WTC11 (cell line): ENCODE data around the gene EHF. TPM values are rescaled to one million over a fixed set of nuclear protein-coding genes. Genes with fewer than 3 reads are reported as not detected.

Source experiments
- ATAC-seq: fragments of 200-7000 bp; cut with Tn5 transposase; 2 replicates; pipeline ENCODE4 v1.10.0; 2021; ENCODE audit warnings: mild to moderate bottlenecking, moderate library complexity
- CTCF ChIA-PET: fragments of 300-600 bp; sonication (Branson Sonifier 250); formaldehyde crosslinking; loops from one replicate; lab custom pipeline; 2021; ENCODE audit warnings: antibody characterized with exemption; lab: Charles Lee
- POLR2A ChIA-PET: fragments of 350-600 bp; sonication (Branson Sonifier 250); formaldehyde crosslinking; loops from one replicate; lab custom pipeline; 2021; ENCODE audit warnings: antibody characterized with exemption; lab: Charles Lee
- DNase-seq: peaks from one replicate; pipeline ENCODE4 v3.0.0; 2021; ENCODE audit warnings: low spot score
- H3K27ac Mint-ChIP-seq: 2 replicates; pipeline ENCODE4 v1.8.0; 2021; ENCODE audit warnings: mixed read lengths
- H3K27me3 Mint-ChIP-seq: 2 replicates; pipeline ENCODE4 v1.8.0; 2021; ENCODE audit warnings: low read depth, mild to moderate bottlenecking, moderate library complexity, mixed read lengths
- H3K36me3 Mint-ChIP-seq: 2 replicates; pipeline ENCODE4 v1.8.0; 2021; ENCODE audit warnings: mixed read lengths
- H3K4me1 Mint-ChIP-seq: 2 replicates; pipeline ENCODE4 v1.8.0; 2022; ENCODE audit warnings: mixed read lengths
- H3K4me3 Mint-ChIP-seq: 2 replicates; pipeline ENCODE4 v1.8.0; 2021; ENCODE audit warnings: mild to moderate bottlenecking, moderate library complexity, mixed read lengths
- H3K9me3 Mint-ChIP-seq: 2 replicates; pipeline ENCODE4 v1.8.0; 2021; ENCODE audit warnings: mixed read lengths
- ATF2 ChIP-seq: sonication (generic); formaldehyde crosslinking; IDR thresholded peaks from 2 replicates; pipeline ENCODE4 v1.8.1; 2022; ENCODE audit warnings: low read depth, missing genetic modification reagents, borderline replicate concordance
- E2F5 ChIP-seq: sonication (generic); formaldehyde crosslinking; IDR thresholded peaks from 2 replicates; pipeline ENCODE4 v1.8.1; 2022; ENCODE audit warnings: mild to moderate bottlenecking, moderate library complexity, missing genetic modification reagents
- ESRRA ChIP-seq: sonication (generic); formaldehyde crosslinking; IDR thresholded peaks from 2 replicates; pipeline ENCODE4 v1.8.1; 2022; ENCODE audit warnings: mild to moderate bottlenecking, missing genetic modification reagents, borderline replicate concordance
- FOXP1 ChIP-seq: sonication (generic); formaldehyde crosslinking; IDR thresholded peaks from 2 replicates; pipeline ENCODE4 v1.8.0; 2022; ENCODE audit warnings: missing genetic modification reagents, mild to moderate bottlenecking, moderate library complexity, borderline replicate concordance
- MLX ChIP-seq: sonication (generic); formaldehyde crosslinking; IDR thresholded peaks from 2 replicates; pipeline ENCODE4 v1.8.1; 2023; ENCODE audit warnings: mild to moderate bottlenecking, missing genetic modification reagents, moderate library complexity
- MXD4 ChIP-seq: fragments of 250-450 bp; sonication (Bioruptor Pico); IDR thresholded peaks from 2 replicates; pipeline ENCODE4 v1.8.0; 2021; ENCODE audit warnings: mild to moderate bottlenecking, moderate library complexity, borderline replicate concordance
- NFATC4 ChIP-seq: fragments of 250-450 bp; sonication (Bioruptor Pico); IDR thresholded peaks from 2 replicates; pipeline ENCODE4 v1.9.0; 2021; ENCODE audit warnings: mild to moderate bottlenecking
- NR2C2 ChIP-seq: sonication (generic); formaldehyde crosslinking; IDR thresholded peaks from 2 replicates; pipeline ENCODE4 v1.8.0; 2022; ENCODE audit warnings: mild to moderate bottlenecking, missing genetic modification reagents
- NR3C1 ChIP-seq: sonication (generic); formaldehyde crosslinking; conservative IDR thresholded peaks from 2 replicates; pipeline ENCODE4 v1.8.1; 2023; ENCODE audit warnings: low read depth, mild to moderate bottlenecking, missing genetic modification reagents
- PRDM15 ChIP-seq: sonication (generic); formaldehyde crosslinking; IDR thresholded peaks from 2 replicates; pipeline ENCODE4 v1.8.0; 2022; ENCODE audit warnings: missing genetic modification reagents
- PRRX2 ChIP-seq: fragments of 250-450 bp; sonication (Bioruptor Pico); IDR thresholded peaks from 2 replicates; pipeline ENCODE4 v1.8.0; 2021; ENCODE audit warnings: mild to moderate bottlenecking
- SMAD4 ChIP-seq: sonication (generic); formaldehyde crosslinking; IDR thresholded peaks from 2 replicates; pipeline ENCODE4 v1.8.0; 2022; ENCODE audit warnings: mild to moderate bottlenecking, missing genetic modification reagents
- STAT6 ChIP-seq: sonication (generic); formaldehyde crosslinking; conservative IDR thresholded peaks from 2 replicates; pipeline ENCODE4 v1.8.1; 2023; ENCODE audit warnings: mild to moderate bottlenecking, low read depth, missing genetic modification reagents, moderate library complexity
- TEAD4 ChIP-seq: sonication (generic); formaldehyde crosslinking; IDR thresholded peaks from 2 replicates; pipeline ENCODE4 v1.8.0; 2022; ENCODE audit warnings: mild to moderate bottlenecking, missing genetic modification reagents
- USF2 ChIP-seq: sonication (generic); formaldehyde crosslinking; IDR thresholded peaks from 2 replicates; pipeline ENCODE4 v1.8.1; 2023; ENCODE audit warnings: mild to moderate bottlenecking, missing genetic modification reagents, moderate library complexity
- ZBTB43 ChIP-seq: sonication (generic); formaldehyde crosslinking; IDR thresholded peaks from 2 replicates; pipeline ENCODE4 v1.8.1; 2023; ENCODE audit warnings: mild to moderate bottlenecking, missing genetic modification reagents
- ZNF263 ChIP-seq: sonication (generic); formaldehyde crosslinking; IDR thresholded peaks from 2 replicates; pipeline ENCODE4 v1.8.1; 2022; ENCODE audit warnings: low read depth, mild to moderate bottlenecking, moderate library complexity, missing genetic modification reagents
- ZNF425 ChIP-seq: fragments of 250-450 bp; sonication (Bioruptor Pico); conservative IDR thresholded peaks from 2 replicates; pipeline ENCODE4 v1.9.0; 2021; ENCODE audit warnings: mild to moderate bottlenecking
- total RNA-seq: library from RNA; stranded (reverse); gene quantifications from 3 replicates; pipeline ENCODE4 v1.2.3, GENCODE V29; 2021

The EHF gene
- total RNA-seq, 1 experiment from 2014 or later = 0.46 TPM

GRCh38 chr11:34668583-34669053, 47.7 kb downstream of the EHF start (continued):
- no peak for TF ChIP-seq E2F5 (CRISPR knock-in tag)
- no peak for TF ChIP-seq ZNF263 (CRISPR knock-in tag)
- no peak for TF ChIP-seq NR3C1 (CRISPR knock-in tag)
- no peak for TF ChIP-seq NR2C2
- TF ChIP-seq ESRRA (CRISPR knock-in tag) = no peak
- no peak for TF ChIP-seq ZBTB43 (CRISPR knock-in tag)
- TF ChIP-seq FOXP1 (CRISPR knock-in tag) = no peak
- TF ChIP-seq USF2 (CRISPR knock-in tag) = no peak

GRCh38 chr11:34669458-34669857, 48.6 kb downstream of the EHF start:
- Mint-ChIP-seq H3K9me3 (peaks cover 4% of the 10 kb centered on the region), H3K36me3 (no peaks in the 10 kb centered on the region), H3K27ac (no peak overlapping the region), H3K4me3 (no peak overlapping the region), H3K27me3 (no peaks in the 10 kb centered on the region), H3K4me1 (peaks cover 11% of the 10 kb centered on the region)
- ChIA-PET CTCF (no interaction called here), POLR2A (no interaction called here)
- ATAC-seq (no peak), DNase-seq (no peak)
- TF ChIP-seq SMAD4 = no peak
- no peak for TF ChIP-seq ATF2 (CRISPR knock-in tag)
- TF ChIP-seq PRDM15 (CRISPR knock-in tag) = no peak
- TF ChIP-seq NFATC4 = no peak
- TF ChIP-seq ZBTB43 (CRISPR knock-in tag) = no peak
- no peak for TF ChIP-seq STAT6 (CRISPR knock-in tag)
- no peak for TF ChIP-seq MLX (CRISPR knock-in tag)
- no peak for TF ChIP-seq MXD4 (CRISPR knock-in tag)
- TF ChIP-seq PRRX2 = no peak
- no peak for TF ChIP-seq ZNF425 (CRISPR knock-in tag)
- TF ChIP-seq TEAD4 (CRISPR knock-in tag) = no peak
